GM18519 (cell line): ENCODE data around the gene LCN1.

Source experiments
- ATAC-seq: cut with Tn5 transposase; IDR thresholded peaks from one replicate; pipeline ENCODE4 v1.9.1; 2021; ENCODE audit warnings: mild to moderate bottlenecking, moderate library complexity; ENCODE audit not compliant: unreplicated experiment, low FRiP score

LCN1 gene

DNA sequence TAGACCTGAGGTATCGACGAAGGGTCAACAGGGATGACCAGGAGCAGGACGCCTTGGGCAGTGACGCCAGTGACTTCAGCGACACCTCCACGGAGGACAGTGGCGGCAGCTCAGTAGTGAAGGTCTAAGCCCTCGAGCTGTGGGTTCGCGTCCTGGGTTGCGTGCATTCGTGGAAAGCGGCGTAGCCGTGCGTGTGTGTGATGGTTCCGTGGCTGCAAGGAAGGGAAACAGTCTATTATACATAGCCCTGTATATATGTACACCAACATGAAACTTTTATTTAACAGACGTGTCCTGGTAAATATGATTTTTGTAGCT lies 33.3 kb upstream of the LCN1 start:
- ATAC-seq = no peak

DNA sequence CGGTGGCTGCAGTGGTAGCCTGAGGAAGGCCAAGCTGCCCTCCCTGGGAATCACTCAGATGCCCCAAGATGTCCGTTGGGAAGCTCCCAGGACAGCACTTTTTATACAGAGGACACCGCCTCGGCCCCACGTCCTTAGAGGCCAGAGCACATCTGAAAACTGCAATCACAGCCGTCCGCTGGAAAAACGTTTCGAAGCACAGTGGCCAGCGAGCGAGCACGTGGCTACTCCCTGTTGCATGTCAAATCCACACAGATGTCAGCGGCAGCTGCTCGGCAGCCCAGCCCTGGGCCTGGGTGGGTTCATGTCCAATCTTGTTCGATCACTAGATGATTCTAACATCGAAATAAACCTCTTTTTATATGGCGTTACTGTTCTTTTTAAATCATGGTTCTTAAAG lies 32.7 kb upstream of the LCN1 start:
- no peak for ATAC-seq

DNA sequence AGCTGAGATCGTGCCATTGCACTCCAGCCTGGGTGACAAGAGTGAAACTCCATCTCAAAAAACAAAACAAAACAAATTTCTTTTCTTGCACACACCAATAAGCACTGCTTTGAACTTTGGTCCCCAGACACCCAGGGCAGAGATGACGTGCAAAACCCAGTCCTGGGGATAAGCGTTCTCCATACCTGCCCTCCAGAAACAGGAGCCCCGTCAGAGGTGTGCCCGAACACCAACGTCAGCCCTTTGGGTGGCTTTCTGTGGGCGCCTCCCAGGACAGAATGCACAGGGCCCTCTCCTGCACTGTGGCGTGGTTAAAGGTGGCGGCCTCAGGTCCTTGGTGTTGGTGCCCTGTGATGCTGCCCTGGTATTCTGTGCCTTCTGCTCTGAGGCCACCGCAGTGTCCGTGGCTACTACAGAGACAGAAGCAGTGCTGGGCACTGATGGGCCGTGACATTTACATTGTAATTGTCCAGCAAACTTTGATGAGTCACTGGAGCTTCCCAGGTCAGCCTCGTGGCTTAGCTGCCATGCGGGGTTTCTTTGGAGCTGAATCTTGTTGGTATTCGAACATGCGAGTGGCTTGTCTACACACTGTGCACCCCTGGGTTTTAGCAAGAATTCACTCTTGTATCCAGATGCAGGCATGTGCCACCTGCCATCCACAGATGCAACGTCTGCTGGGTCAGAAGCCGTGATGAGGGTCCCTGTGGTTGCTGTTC lies 31.9 kb upstream of the LCN1 start:
- no peak for ATAC-seq

DNA sequence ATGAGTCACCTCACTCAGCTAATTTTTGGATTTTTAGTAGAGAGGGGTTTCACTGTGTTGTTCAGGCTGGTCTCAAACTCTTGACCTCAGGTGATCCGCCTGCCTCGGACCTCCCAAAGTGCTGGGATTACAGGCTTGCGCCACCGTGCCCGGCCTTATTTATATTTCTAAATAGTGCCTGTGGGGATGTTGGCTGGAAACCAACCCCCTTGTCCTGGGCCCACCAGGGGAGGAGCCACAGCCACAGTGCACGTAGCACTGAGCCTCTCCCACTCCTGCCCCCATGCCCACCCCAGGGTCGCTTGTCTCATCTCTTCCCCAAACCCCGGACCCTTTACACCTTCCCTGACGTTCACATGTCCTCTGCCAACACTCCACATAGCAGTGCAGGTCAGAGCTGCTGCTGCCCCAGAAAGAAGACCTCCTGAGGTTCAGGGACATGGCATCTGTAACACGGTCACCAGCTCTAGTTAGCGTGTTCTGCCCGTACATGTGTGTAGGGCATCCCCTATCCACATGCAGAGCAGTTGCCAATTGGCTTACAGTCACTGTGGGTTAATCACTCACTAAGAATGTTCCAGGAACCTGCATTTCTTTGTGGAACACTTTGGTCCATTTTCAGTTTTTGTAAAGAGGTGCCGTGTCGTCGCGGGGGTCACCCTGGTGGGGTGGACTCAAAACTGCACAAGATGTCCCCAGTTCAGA lies 30.9 kb upstream of the LCN1 start:
- ATAC-seq = no peak

DNA sequence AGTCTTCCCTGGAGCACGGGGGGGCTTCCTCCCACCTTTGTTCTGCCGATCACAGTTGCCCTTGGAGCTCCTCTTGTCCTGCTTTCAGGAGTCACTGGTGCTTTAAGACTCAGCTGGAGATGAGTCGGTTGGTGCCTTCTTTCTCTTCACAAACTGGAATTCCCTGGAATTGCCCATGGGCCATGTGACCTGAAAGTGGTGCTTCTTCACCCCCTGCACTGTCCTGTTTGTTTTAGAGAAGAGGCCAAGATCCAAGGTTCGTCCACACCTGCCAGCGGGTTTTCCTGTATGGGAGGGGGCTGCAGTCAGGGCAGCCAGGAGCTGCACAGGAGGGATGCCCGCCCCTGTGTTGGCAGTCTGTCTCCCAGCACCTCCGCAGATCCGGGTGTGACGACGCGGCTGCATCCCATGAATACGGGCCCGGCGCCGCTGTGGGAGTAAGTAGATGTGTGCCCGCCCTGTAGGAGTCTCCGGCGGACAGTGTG lies 30.2 kb upstream of the LCN1 start:
- no peak for ATAC-seq

DNA sequence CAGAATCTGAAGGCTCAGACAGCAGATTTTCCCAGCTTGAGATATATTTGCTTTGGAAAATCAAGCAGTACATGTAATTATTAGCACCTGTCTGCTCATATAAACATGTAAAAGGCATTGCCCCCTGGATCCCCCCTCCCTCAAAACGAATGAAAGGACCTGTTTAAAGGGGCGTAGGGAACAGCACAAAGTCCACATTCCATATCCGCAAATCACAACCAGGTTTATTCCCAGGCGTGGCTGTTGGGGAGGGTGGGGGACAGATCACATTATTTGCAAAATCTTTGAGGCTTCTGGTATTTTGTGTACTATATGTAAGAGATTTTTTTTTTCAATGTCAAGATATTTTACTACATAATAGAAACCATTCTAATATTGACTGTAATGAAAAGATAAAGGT lies 29.5 kb upstream of the LCN1 start:
- no peak for ATAC-seq

DNA sequence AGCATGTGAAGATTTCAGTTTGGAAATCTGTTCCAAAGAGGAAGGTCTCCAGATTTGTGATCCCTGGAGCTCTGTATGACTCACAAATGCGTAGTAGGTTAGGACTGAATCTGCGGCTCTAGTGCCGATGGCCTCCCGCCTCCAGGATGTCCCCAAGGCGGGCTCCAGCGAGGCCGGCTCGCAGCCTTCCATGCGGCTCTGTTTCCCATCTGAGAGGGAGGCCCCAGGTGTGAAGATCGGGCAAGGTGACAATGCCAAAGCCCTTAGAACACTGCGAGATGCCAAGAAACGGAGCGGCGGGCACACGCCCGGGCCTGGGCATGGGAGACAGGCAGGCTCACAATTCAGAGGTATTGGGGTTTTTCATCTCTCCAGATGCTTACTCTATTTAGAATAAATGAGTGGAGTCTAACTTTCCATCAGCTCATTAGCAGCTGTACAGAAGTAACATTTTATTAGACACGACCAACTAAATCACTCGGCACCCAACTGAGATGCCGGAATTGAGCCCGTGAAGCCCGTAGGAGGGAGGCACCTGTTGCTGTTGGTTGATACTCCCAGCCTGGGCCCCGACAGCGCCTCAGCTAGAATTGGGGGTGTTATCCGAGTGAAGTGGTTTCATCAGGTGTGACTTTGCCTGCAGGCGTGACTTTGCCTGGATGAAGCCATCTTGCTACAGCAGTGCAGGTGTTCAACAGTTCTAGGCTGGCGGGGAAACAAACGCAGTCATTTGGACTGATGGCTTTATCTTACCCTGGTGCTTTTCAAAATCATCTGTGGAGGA lies 28.2 kb upstream of the LCN1 start:
- no peak for ATAC-seq

DNA sequence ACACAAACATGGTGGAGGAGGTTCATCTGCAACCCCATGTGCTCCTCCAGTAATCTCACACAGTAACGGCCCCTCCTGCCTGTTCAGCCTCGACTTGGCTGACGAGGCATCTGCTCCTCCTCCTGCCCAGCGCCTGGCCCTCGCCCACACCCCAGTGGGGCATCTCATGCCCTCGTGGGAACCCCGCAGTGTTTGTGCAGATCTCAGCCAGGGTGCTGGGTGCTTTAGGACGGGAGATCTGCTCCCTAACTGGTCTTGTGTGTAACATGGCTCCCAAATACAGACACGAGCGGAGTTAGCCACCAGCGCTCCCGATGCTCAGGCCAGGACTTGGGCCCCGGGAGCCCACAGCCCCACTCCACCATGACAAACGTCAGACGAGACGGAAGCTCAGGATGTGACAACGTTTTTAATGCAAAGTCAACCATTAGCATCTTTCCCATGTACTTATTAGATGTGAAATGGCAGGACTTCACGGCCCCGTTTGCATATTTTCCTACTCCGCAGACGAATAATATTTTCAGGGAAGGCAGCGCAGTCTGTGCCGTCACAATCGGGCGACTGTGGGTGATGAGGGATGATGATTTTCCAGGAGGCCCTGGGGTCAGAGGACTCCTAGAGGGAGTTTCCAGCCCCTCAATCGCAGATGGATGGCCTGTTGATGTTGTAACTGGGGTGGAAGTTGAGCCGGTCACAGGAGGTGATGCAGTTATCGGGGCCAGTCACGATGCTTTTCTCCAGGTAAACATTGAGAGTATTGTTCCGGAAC lies 26.3 kb upstream of the LCN1 start:
- ATAC-seq = no peak

DNA sequence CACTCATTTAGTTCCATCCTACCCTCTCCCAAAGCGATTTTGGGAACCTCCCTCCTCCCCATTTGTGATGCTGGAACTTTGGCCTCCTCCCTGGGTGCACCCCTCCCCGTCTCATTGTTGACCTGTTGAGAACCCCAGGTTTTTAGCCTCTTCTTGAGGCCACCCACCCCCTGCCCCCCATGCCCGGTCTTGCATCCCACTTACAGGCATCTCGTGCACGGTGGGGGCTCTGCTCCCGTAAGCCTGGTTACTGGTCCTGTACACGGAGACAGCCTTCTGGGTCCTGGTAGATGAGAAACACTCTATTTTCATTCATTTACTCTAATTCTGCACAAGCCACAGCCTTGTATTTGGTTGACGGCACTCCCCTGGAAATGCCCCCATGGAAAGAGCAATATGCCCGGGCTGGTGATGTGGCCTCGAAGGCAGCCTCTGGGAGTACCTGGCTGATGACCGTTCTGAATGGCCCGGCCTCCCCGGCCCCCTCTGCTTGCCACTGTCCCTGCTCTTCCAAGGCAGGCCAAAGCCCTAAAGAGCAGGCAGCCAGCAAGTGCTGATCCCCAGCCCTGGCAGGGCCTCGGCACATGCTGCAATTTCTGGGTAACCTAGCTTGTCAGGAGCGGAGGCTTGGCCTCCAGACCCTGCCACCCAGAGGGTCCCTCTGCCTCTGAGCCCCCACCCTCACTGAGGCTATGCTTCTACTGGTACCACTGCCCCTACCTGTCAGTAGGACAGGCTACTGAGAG lies 22.7 kb upstream of the LCN1 start:
- ATAC-seq = no peak

DNA sequence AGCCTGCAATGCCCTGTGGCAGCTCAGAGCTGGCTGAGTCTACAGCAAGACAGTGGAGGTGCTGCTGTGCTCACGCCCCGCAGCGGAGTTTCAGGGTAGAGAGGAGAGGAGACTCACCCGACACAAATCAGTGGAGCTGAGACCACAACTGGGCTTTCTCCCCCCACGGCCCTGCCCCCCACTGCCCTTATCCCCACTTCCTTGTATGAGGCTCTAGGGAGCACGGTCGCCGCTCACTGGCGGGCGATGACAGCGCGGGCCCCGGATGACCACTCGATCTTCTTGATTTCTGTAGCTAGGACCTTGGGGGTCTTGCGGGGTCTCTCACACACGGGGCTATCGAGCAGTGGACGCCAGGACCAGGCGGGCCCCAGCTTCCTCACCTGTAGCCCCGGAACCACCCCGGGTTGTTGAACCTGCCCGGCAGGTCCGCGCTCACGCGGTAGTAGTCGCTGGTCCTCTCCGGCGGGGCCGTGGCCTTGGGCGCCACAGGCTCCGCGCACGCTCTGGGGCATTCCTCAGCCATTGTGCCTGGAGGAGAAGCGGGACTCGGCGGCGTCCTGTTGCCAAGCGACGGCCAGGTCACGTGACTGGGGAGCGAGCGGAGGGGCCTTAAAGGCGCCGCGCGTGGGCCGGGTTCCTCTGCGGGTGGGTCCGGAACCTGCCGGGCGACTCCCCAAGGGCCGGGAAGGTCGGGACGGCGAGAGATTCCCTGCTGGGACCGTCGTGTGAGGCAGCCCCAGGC lies 21.7 kb upstream of the LCN1 start:
- ATAC-seq = no peak

DNA sequence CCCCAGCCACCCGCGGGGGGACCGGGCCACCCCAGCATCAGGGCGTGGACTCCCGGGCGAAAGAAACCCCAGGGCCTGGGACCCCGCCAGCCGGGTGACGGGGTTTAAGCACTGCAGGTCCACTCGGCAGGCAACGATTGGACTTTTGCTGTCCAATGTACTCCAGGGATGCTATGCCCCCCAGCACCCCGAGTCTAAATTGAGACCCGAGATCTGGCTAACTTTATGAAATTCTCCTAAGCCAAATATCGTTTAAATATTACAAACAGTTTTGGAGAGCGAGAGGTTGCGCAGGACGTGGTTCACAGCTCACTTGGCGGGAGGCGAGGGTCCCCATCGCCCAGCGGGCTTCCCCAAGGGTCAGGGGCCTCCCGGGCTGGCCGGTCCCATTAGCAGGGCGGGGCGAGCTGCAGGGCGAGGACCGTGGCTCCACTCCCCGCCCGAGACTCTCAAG lies 21.1 kb upstream of the LCN1 start:
- ATAC-seq = no peak

DNA sequence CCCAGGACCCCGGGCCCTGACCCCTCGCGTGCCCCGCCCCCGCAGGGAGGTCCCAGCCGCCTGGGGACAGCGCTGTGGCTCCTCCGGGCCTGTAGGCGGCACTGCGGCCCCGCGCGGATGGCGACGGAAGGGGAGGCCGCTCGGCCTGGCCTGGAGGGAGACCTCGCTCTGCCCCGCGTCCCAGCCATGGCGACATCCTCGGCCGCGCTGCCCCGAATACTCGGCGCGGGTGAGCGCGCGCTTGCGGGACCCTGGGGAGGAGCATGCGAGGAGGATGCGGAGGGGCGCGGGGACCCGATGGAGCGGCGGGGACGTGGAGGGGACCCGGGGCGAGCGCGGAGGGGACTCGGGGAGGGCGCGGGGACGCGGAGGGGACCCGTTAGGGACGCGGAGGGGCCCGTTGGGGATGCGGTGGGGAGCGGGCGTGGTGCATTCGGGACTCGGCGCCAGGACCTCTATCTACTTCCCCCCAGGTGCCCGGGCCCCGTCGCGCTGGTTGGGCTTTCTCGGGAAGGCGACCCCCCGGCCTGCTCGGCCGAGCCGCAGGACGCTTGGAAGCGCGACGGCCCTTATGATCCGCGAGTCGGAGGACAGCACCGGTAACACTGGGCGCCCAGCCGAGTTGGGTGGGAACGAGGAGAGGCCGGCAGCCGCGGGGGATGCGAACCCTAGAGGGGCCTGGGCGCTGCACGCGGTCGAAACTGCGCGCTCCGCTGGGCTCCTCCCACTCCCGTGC lies 20.5 kb upstream of the LCN1 start, which contains the start of gene MRPS2:
Gene MRPS2, plus strand, starts transcription at position 158 of the 736 bp plus-strand sequence. Its CDS starts 29 bp downstream, at position 187.
- ATAC-seq = no peak

DNA sequence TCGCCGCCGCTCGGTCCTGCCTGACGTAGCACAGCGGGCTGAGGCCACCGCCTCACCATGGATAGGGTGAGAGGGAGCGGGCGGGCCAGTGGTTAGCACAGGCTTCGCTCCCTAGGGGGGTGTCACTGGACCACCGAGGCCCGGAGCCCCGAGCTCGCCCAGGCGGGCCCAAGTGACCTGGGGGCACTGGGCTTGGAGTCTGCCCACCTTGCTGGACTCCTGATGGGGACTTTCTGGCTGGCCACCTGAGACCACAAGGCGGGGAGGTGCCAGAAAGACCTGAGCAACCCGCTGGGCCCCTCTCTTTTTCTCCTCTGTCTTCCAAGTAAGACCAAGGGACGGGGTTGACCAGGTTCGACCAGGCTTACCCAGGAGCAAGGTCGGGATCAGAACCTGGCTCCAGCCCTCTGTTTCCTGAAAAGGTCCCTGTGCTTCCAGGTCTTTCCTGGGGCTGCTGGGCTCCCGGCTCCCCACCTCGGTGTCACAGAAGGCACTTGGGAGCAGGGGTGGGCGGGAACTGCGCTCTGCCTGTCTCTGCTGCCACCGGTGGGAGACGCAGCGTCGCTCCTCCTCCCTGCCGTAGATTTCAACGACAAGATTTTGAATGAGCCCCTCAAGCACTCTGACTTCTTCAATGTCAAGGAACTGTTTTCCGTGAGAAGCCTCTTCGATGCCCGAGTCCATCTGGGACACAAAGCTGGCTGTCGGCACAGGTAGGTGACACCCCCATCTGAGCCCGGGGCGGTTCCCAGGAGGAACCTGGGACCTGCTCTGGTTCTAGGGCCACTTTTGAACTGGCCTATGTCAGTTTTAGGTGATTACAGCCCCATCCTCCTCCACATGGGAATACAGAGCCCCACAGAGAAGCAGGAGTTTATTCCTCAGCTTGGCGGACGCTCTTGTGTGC lies 19.7 kb upstream of the LCN1 start:
- ATAC-seq = no peak

DNA sequence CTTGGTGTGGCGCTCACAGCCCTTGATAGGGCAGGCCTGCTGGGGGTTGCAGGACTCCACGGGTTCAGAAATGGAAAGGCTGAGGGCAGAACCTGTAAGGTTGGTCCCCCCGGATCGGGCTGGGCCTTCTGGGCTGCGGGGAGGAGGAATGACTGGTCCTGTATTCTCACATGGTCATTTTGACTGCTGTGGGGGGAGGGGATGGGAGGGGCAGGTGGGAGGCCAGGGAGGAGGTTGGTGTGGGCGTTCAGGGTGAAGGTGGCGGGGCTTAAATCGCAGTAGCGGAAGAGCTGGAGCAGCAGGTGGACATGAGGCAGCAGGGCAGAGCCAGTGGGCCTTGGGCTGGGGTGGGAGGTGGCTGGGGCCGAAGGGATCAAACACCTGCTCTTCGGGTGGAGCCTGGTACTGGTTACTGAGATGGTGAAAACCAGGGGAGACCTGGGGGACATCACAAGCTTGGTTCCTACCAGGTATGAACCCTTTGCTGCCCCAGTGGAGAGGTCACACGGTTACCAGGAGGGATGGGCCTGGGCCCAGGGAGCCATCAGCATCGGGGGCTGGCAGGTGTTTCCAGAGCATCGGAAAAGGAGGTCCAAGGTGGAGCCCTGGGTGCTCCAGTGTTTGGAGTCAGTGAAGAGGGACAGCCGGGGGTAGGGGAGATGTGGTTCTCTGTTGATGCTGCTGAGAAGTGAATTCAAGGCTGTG lies 18.9 kb upstream of the LCN1 start:
- no peak for ATAC-seq

DNA sequence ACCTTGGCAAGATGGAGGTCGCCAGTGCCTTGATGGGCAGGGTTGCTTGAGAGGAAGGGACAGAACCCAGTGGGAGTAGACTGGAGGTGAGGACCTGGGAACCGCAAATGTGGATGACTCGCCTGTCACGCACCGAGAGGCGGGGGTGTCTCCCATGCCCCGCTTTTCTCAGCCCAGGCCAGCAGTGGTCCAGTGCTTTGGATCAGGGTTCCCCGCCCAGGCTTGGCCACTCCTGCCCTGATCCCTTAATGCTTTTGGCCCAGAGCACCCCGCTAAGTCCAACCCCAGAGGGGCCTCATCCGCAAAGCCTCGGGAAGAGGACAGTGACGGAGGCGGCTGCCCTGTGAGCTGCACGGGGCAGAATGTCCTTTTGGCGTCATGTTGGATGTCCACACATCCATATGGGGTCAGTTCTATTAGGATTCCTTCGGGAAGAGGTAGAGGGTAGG lies 18.3 kb upstream of the LCN1 start:
- ATAC-seq = no peak

DNA sequence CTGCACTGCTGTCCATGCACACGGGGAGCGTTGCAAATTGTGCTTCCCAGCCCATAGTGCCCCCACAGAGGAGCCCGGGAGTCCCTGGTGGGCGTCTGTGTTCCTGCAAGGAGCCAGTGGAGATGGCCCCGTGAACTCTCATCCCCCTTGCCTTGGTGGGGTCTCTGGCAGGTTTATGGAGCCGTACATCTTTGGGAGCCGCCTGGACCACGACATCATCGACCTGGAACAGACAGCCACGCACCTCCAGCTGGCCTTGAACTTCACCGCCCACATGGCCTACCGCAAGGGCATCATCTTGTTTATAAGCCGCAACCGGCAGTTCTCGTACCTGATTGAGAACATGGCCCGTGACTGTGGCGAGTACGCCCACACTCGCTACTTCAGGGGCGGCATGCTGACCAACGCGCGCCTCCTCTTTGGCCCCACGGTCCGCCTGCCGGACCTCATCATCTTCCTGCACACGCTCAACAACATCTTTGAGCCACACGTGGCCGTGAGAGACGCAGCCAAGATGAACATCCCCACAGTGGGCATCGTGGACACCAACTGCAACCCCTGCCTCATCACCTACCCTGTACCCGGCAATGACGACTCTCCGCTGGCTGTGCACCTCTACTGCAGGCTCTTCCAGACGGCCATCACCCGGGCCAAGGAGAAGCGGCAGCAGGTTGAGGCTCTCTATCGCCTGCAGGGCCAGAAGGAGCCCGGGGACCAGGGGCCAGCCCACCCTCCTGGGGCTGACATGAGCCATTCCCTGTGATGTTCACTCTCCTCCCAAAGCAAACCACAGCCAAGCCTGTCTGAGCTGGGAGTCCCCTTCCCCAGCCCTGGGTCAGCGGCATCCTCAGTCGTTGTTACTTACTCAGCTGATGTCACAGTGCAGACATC lies 17.6 kb upstream of the LCN1 start:
- ATAC-seq = no peak
